ENCODE data around the gene UBTD2.
"Not testable (repeated sequence)": the region's sequence is repeated elsewhere in the genome, so short reads cannot be mapped to it uniquely, and the experiment has no call there.

UBTD2 gene

DNA sequence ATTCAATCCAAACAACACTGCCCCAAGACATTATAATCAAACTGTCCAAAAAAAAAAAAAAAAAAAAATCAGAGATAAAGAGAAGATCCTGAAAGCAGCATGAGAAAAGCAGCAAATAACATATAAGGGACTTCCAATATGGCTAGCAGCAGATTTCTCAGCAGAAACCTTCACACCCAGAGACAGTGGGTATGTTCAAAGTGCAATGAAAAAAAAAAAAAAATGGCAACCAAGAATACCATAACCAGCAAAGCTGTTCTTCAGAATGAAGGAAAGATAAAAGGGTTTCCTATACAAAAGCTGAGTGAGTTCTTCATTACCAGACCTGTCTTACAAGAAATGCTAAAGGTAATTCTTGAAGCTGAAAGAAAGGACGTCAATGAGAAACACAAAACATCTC is 32.1 kb downstream of the UBTD2 start:
- no peak for DNase-seq (ENCODE audit: low spot score)

GRCh38 chr5:172248637-172249036 is 34.9 kb downstream of the UBTD2 start:
- DNase-seq (ENCODE audit: low spot score), result no peak

DNA sequence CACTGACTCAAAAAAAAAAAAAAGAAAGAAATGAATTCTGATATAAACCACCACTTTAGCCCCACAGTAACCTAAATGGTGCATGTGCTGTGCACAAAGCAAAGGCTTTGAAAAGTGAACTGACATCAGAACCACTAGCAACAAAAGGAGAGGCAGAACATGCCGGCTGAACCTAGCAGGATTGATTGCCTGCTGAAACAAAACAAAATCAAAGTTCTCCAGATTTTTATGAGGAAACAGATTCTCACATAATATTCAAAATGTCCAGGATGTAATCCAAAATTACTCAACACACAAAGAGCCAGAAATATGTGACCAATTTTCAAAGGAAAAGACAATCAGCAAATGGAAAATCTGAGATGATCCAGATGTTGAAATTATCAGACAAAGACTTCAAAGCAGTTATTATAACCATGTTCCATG is 37.9 kb downstream of the UBTD2 start:
- no peak for DNase-seq (ENCODE audit: low spot score)

- DNase-seq (ENCODE audit: low spot score), result no peak
Measured at GRCh38 chr5:172245046-172245445, 38.5 kb downstream of the UBTD2 start.

DNA sequence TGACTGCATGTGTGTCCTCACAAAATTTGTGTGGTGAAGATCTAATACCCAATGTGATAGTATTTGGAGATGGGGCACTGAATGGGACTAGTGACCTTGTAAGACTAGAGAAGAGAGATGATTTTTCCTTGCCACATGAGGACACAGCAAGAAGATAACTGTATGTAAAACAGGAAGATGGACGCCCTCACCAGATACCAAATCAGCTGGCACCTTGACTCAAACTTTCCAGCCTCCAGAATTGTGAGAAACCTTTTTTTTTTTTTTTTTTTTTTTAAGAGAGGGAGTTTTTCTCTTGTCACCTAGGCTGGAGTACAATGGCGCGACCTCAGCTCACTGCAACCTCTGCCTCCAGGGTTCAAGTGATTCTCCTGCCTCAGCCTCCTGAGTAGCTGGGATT is 40.3 kb downstream of the UBTD2 start:
- DNase-seq (ENCODE audit: low spot score), result no peak

DNA sequence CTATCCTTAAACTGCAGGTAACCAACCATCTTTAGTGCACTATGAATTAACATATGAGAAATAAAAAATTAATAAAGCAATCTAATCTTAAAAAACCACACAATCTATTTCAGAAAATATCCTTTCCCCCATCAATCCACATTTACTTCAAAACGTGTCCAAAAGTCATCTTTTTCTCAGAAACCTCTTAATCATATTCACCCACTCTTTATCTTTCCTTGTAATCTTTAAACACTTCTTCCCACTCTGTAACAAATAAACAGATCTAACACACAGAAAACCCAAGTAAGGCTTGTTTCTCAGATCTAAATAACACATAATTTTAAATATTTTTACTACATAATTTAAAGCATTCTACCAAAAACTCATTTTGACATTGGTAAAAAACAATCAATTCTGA is 45.2 kb downstream of the UBTD2 start:
- DNase-seq (ENCODE audit: low spot score), result no peak

DNA sequence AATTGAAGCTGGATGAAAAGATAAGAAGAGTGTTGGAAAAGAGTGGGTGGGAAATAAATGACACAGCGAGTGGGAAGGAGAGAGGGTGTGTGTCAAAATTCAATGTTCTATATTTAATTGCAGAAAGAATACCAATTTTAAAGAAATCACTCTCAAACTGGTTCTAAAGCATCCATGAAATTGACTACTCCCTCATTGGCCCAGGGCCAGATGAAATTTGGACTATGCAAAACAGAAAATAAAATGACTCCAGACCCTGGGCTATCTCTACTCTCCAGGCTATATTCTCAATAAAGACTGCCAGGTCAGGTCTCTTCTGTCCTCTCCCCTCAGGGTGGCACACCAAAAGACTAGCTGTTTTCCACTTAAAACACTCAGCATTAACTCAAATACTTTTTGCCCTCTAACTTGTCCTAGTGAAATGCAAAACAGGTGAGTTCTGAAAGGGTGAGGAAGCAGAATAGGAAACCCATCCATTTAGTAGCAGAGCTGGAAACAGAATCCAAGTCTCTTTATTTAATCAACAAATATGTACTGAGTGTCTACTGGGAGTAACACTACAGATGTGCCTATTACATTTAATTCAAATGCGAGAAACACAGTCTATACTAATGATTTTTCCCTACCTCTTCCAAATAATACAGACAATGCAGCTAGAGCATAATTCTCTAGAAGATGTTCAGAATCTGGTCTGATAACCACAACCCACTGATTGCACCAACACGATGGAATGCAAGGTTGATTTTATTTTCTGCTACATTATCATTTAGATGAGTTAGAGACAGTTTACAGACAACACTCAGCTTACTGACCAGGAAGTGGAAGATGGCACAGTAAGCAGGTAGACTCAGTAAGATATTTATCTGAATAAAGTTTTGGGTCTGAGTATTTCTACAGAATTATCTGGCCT is 47.5 kb downstream of the UBTD2 start:
- DNase-seq (ENCODE audit: low spot score), result no peak

GRCh38 chr5:172235132-172235780 is 48.3 kb downstream of the UBTD2 start:
- peak; percentile 12 for DNase-seq (ENCODE audit: low spot score)

GRCh38 chr5:172234031-172234430 is 49.5 kb downstream of the UBTD2 start:
- DNase-seq (ENCODE audit: low spot score), result no peak

DNA sequence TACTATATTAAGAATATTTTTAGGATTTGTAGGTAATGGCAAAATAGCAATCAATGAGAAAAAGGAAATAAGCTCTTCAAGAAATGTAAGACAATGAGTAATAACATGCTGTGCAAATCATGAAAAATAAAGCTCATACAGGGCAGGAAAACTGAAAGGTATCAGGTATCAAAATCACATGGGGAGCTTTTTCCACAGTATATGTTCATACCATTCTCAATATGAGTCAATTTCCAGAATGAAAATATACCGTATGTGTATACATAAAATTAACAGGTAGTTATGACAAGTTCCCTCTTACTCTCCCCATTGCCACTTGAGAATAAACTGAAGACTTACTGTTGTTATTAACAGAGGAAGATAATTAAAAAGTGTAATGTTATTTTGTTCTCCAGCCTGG is 53.7 kb downstream of the UBTD2 start:
- no peak for DNase-seq (ENCODE audit: low spot score)

DNA sequence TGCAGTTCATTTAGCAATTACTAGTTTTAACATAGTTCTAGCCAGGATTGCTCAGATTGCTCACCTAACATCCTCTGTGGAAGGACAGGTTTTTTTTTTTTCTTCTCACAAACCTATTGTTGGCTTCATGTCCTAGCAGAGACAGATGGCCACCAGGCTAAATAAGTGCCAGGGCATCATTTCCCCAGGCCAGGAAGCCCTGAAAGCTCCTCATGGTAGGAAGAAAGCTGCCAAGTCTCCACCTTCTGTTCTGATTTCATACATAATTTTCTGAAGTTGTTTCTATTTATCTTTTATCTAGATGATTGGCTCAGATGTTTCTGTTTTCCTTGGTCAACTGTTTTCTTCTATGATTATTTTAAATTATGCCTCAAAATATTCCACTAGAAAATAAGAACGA is 58.6 kb downstream of the UBTD2 start:
- peak; percentile 12 for DNase-seq (ENCODE audit: low spot score)

GRCh38 chr5:172223901-172224873 is 59.4 kb downstream of the UBTD2 start:
- no peak for DNase-seq (ENCODE audit: low spot score)

GRCh38 chr5:172219296-172219695 is 64.3 kb downstream of the UBTD2 start:
- no peak for DNase-seq (ENCODE audit: low spot score)

DNA sequence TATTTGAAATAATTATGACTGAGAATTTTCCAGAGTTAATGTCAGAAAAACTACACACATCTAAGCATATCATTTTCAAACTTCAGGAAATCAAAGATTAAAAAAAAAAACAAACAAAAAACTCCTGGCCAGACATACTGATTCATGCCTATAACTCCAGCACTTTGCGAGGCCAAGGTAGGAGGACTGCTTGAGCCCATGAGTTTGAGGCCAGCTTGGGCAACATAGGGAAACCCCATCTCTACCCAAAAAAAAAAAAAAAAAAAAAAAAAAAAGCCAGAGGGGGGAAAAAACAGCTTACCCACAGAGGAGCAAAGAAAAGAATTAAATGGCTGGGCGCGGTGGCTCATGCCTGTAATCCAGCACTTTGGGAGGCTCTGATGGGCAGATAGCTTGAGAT is 67.2 kb downstream of the UBTD2 start:
- DNase-seq (ENCODE audit: low spot score), result no peak

- no peak for DNase-seq (ENCODE audit: low spot score)
Measured at GRCh38 chr5:172213126-172213525, 70.4 kb downstream of the UBTD2 start.

- DNase-seq (ENCODE audit: low spot score), result no peak
Measured at GRCh38 chr5:172211676-172212075, 71.9 kb downstream of the UBTD2 start.

- DNase-seq (ENCODE audit: low spot score), result no peak
Measured at GRCh38 chr5:172209714-172210113, 73.8 kb downstream of the UBTD2 start.

DNA sequence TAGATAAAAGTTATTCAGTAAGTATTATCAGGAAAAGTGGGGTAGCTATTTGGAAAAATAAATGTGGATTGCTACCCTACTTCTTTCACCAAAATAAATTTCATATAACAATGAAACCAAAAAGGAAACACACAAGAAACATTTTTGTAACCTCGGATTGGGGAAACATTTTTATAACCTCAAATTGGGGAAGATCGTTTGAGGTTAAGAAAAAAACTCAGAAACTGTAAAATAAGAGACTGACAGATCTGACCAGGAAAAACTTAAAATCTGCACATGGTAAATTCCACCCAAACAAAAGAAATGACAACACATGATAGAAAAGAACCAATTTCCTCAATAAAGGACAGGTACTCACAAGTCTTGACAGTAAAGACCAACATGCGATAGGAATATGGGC is 76.1 kb downstream of the UBTD2 start:
- no peak for DNase-seq (ENCODE audit: low spot score)

DNA sequence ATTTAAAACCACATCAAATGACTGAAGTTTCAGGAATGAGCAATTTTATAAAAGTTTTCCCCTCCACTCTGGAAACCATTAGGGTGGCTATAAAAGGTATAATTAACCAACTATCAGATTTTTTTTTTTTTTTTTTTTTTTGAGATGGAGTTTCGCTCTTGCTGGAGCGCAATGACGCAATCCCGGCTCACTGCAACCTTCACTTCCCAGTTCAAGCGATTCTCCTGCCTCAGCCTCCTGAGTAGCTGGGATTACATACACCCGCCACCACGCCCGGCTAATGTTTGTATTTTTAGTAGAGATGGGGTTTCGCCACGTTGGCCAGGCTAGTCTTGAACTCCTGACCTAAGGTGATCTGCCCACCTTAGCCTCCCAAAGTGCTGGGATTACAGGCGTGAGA is 77.6 kb downstream of the UBTD2 start:
- not testable (repeated sequence) for DNase-seq (ENCODE audit: low spot score)

DNA sequence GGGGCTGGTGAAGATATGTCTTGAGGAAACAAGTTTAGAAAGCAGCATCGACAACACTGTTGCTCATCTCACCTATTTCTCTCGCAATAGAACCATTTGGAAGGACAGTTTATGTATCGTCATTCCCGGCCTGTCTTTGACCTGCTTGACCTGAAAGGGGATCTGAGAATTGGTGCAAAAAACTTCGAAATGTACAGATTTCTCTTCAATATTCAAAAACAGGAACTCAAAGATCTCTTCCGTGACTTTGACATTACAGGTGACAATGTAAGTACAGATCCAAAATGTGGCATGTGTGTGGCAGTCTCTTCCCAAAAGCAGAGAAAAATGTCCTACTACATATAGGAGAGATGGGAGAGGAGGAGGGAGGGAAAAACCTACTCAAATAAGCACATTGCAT is 83.1 kb downstream of the UBTD2 start:
- no peak for DNase-seq (ENCODE audit: low spot score)

GRCh38 chr5:172199446-172199845 is 84.1 kb downstream of the UBTD2 start:
- no peak for DNase-seq (ENCODE audit: low spot score)

DNA sequence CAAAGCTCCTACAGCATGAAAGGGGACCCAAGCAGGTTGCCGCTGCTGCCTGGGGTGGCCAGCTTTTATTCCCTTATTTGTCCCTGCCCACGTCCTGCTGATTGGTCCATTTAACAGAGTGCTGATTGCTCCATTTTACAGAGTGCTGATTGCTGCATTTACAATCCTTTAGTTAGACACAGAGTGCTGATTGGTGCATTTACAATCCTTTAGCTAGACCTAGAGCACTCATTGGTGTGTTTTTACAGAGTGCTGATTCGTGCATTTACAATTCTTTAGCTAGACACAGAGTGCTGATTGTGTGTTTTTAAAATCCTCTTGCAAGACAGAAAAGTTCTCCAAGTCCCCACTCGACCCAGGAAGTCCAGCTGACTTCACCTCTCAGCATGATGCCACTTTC is 85.8 kb downstream of the UBTD2 start:
- not testable (repeated sequence) for DNase-seq (ENCODE audit: low spot score)

All from pons (tissue), 1 donor.